ENCODE results near the gene CACNA1I. TPM values are rescaled to one million over a fixed set of nuclear protein-coding genes. Genes with fewer than 3 reads are reported as not detected.

Gene CACNA1I
- polyA plus RNA-seq, 1 of the 3 experiments (the other 2 are of a cell fraction), result not detected

DNA sequence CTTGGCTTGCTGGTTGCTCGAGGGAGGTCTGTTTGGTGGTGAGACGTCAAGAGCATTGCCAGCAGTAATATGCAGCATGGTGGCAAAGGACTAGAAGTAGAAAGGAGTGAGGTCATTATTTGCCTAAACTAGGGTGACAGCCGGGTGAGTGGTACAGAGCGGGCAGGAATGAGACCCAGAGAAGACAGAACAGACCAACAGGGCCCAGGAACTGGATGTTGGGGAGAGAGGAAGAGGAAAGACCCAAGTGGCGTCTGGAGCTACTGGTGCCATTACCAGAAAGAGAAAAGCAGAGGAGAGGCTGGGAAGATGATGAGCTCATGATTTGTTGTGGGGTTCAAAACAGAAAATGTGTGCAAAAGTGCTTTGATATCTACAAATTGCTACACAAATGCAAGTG lies 164.3 kb downstream of the CACNA1I start:
- Histone ChIP-seq H3K4me2 (no peak overlapping the region), H2AFZ (ENCODE audit: low read depth) (no peak overlapping the region), H4K20me1 (ENCODE audit: insufficient read depth) (no peaks in the 10 kb centered on the region), H3K79me2 (ENCODE audit: insufficient read depth) (no peaks in the 10 kb centered on the region), H3K9me3 (no peaks in the 10 kb centered on the region), H3K27me3 (ENCODE audit: insufficient read depth) (no peaks in the 10 kb centered on the region), H3K36me3 (replicated peaks in 1 of 2; ENCODE audit: control insufficient read depth in 1 of 2, insufficient read depth in 2 of 2, low read length in 1 of 2) (no peaks in the 10 kb centered on the region), H3K27ac (ENCODE audit: low read depth in 2 of 2, low read length in 1 of 2) (no peak overlapping the region), H3K4me1 (ENCODE audit: control insufficient read depth in 1 of 2, insufficient read depth in 2 of 2, low read depth in 1 of 2, low read length in 1 of 2) (no peaks in the 10 kb centered on the region), H3K4me3 (ENCODE audit: low read depth in 2 of 2, low read length in 1 of 2) (no peak overlapping the region), H3F3A (replicated peaks; ENCODE audit: insufficient read depth) (no peaks in the 10 kb centered on the region), H3K9ac (no peak overlapping the region), H3K9me2 (no peaks in the 10 kb centered on the region)
- WGBS (ENCODE audit: low lambda C conversion rate), result 56% methylated on average over 5 of the region's 5 CpGs
- ChIA-PET CTCF (no interaction called here), POLR2A (no interaction called here)
- no peak for DNase-seq
- no peak for TF ChIP-seq JUND (IDR thresholded peaks at IDR 0.05)
- TF ChIP-seq GABPA (IDR thresholded peaks at IDR 0.05; ENCODE audit: low read depth), result no peak
- no peak for TF ChIP-seq USF2 (IDR thresholded peaks at IDR 0.05; ENCODE audit: borderline replicate concordance, low read depth, low read length)
- TF ChIP-seq ZBTB33 (IDR thresholded peaks at IDR 0.05; ENCODE audit: borderline replicate concordance, low read depth), result no peak
- TF ChIP-seq TCF12 (IDR thresholded peaks at IDR 0.05), result no peak
- no peak for TF ChIP-seq FOXJ3 (CRISPR knock-in tag; IDR thresholded peaks at IDR 0.05)
- no peak for TF ChIP-seq TEAD4 (IDR thresholded peaks at IDR 0.05; ENCODE audit: borderline replicate concordance, insufficient read depth)
- TF ChIP-seq, protein P1, sequence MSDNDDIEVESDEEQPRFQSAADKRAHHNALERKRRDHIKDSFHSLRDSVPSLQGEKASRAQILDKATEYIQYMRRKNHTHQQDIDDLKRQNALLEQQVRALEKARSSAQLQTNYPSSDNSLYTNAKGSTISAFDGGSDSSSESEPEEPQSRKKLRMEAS (IDR thresholded peaks at IDR 0.05; ENCODE audit: low read depth), result no peak
- no peak for TF ChIP-seq SIN3A (IDR thresholded peaks at IDR 0.05; ENCODE audit: borderline replicate concordance, low read depth, low read length)
- no peak for TF ChIP-seq RAD21 (IDR thresholded peaks at IDR 0.05; ENCODE audit: low read length)
- TF ChIP-seq YY1 (IDR thresholded peaks at IDR 0.05; ENCODE audit: low read depth), result no peak
- TF ChIP-seq, protein P2, sequence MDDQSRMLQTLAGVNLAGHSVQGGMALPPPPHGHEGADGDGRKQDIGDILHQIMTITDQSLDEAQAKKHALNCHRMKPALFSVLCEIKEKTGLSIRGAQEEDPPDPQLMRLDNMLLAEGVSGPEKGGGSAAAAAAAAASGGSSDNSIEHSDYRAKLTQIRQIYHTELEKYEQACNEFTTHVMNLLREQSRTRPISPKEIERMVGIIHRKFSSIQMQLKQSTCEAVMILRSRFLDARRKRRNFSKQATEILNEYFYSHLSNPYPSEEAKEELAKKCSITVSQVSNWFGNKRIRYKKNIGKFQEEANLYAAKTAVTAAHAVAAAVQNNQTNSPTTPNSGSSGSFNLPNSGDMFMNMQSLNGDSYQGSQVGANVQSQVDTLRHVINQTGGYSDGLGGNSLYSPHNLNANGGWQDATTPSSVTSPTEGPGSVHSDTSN (IDR thresholded peaks at IDR 0.05), result no peak
- no peak for TF ChIP-seq FOSL2 (IDR thresholded peaks at IDR 0.05; ENCODE audit: borderline replicate concordance, low read depth)
- no peak for TF ChIP-seq RFX5 (IDR thresholded peaks at IDR 0.05; ENCODE audit: low read length)
- no peak for TF ChIP-seq MEF2A (IDR thresholded peaks at IDR 0.05; ENCODE audit: borderline replicate concordance, low read depth)
- TF ChIP-seq ELF1 (IDR thresholded peaks at IDR 0.05), result no peak
- TF ChIP-seq NFIC (IDR thresholded peaks at IDR 0.05; ENCODE audit: borderline replicate concordance), result no peak
- TF ChIP-seq TAF1 (IDR thresholded peaks at IDR 0.05; ENCODE audit: borderline replicate concordance, low read depth, low read length), result no peak

All from SK-N-SH (cell line).